Subcutaneous adipose tissue (tissue), 4 donors: ENCODE data around the gene NR6A1. TPM values are rescaled to one million over a fixed set of nuclear protein-coding genes. Genes with fewer than 3 reads are reported as not detected.

Experiments
- CTCF ChIP-seq: fragments of 450-650 bp; IDR thresholded peaks from one replicate; pipeline ENCODE4 v1.5.1; 2016; ENCODE audit warnings: low read depth, mild to moderate bottlenecking, control low read depth, antibody characterized with exemption, moderate library complexity
- total RNA-seq, 4 donors: library from RNA; depleted of rRNA; stranded (reverse); fragments of >200 nt; gene quantifications; one replicate each; pipeline ENCODE4 v1.1.0, GENCODE V29; 2016

The NR6A1 gene
- total RNA-seq, 4 donors from 2014 or later: 0.65 to 4.4 (median 1.6) TPM

GRCh38 chr9:124780757-124781151 is 9.6 kb upstream of the NR6A1 start:
- TF ChIP-seq CTCF: no peak

GRCh38 chr9:124780060-124780756 is 9.1 kb upstream of the NR6A1 start:
- no peak for TF ChIP-seq CTCF

GRCh38 chr9:124779368-124780059 is 8.4 kb upstream of the NR6A1 start:
- TF ChIP-seq CTCF: no peak

- no peak for TF ChIP-seq CTCF
Measured at GRCh38 chr9:124778575-124779367, 7.7 kb upstream of the NR6A1 start.

GRCh38 chr9:124776954-124777648 is 6.0 kb upstream of the NR6A1 start, which contains the start of gene OLFML2A:
OLFML2A (plus strand) TSS chr9:124777133; CDS start chr9:124777271, 138 bp downstream.
- no peak for TF ChIP-seq CTCF

GRCh38 chr9:124776618-124776953 is 5.5 kb upstream of the NR6A1 start:
- TF ChIP-seq CTCF: no peak
